Mammary microvascular endothelial cell (primary cell): ENCODE data around the gene VDAC1. TPM values are rescaled to one million over a fixed set of nuclear protein-coding genes. Genes with fewer than 3 reads are reported as not detected.

ENCODE experiments used
- total RNA-seq: library from RNA; depleted of rRNA; stranded (reverse); fragments of >200 nt; gene quantifications from 2 replicates; pipeline ENCODE4 v1.2.3, GENCODE V29; 2015

VDAC1 gene
- 274 and 275 TPM in 2 replicates for total RNA-seq

GRCh38 chr5:134004626-134005416 is at the start of gene VDAC1:
TSS of gene VDAC1 (minus strand) at chr5:134004975. CDS start at chr5:133993012, 11,963 bp downstream.

DNA sequence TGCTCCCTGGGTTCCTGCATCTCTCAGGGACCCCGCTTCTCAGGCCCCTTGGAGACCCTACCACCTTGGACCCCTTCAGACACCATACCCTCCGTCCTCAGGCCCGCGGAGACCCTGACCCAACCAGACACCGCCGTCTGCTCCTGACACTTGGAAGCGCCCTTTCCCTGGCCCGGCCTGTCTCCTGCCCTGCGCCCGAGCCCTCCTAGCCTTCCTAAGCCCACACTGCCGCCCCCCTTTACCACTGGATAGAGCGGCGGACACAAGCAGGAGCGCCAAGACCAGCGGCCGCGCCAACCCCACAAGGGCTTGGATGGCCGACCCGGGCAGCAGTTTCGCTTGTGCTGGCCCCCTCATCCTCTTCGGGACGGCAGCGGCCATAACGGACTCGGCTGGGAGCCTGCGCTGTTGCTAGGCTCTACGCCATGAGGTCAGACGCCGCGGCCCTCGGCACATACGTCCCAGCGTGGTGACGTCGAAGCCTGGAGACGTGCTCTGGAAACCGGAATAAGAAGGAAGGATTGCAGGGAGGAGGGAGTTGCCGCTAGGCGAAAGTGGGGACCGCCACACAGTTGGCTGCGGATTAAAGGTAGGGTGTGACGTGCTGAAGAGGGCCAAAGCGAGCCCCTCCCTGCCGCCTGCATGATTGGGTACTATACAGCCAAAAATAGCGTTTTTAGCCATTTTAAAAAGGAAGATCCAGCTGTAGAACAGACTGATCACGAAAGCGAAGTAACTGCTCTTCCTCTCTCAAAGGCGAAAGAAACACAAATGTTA is 36.4 kb downstream of the VDAC1 start, which contains the start of gene C5orf15:
TSS of gene C5orf15 (minus strand) at position 422 of the 777 bp plus-strand sequence. CDS start at position 381, 41 bp downstream.

Other genes with a start within 250 kb of the VDAC1 start
- gene C5orf15, start 36.4 kb downstream of the VDAC1 start, total RNA-seq = 34.6 and 36.3 TPM in 2 replicates
- gene TCF7, start 109.7 kb upstream of the VDAC1 start, total RNA-seq = 0.20 and 0.64 TPM in 2 replicates
- gene SKP1, start 172.0 kb upstream of the VDAC1 start, total RNA-seq = 293 and 312 TPM in 2 replicates
- 189 and 203 TPM in 2 replicates for gene PPP2CA, start 221.1 kb upstream of the VDAC1 start, total RNA-seq